NCI-H345 (cell line): ENCODE data around the gene SSTR1.
"Not testable (repeated sequence)": the region's sequence is repeated elsewhere in the genome, so short reads cannot be mapped to it uniquely, and the experiment has no call there.

Experiments
- DNase-seq: peaks from one replicate; lab custom pipeline; 2025; lab: John Stamatoyannopoulos, UW

SSTR1 gene

DNA sequence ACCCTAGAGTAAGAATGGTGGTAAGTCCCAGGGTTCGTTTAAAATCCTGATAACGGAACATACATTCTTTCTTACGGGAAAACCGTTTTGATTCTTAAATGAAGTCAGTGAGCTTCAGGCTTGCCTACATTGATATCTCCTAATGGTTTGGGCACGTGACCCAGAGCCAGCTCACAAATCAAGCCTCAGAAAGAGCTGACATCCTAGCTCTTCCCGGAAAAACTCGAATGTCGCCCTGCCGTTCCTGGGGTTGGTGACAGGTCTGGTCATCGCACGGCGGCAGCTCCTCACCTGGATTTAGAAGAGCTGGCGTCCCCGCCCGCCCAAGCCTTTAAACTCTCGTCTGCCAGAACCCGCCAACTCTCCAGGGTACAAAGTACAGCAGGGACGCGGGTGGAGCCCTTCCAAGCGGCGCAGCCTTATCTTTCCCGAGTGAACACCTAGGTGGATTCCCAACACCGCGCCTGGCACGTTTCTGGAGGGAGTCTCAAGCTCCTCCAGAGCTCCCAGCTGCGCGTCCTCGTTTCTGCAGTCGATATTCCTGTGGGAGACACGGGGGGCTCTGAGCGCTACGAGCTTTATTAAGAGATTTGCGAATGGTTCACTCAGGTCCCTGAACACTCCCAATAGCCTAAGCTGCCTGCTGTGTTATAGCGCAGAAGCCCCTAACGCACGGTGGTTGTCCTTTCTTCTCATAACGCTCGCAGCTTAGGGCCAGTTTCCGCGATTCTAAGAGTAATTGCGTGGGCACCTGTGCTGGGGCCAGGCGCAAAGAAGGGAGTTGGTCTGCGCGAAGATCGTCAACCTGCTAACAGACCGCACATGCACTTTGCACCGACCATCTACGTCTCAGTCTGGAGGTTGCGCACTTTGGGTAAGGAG, at the start of gene SSTR1:
Gene SSTR1 (plus strand): TSS at position 169 of the 882 bp plus-strand sequence. CDS start 1,486 bp downstream, outside the sequence.
- DNase-seq = no peak

GRCh38 chr14:38158468-38158867, 49.2 kb upstream of the SSTR1 start:
- DNase-seq = no peak

- no peak for DNase-seq
Observed at GRCh38 chr14:38168416-38168815, 39.3 kb upstream of the SSTR1 start.

- DNase-seq = no peak
Observed at GRCh38 chr14:38171197-38171596, 36.5 kb upstream of the SSTR1 start.

GRCh38 chr14:38174711-38175110, 33.0 kb upstream of the SSTR1 start:
- DNase-seq = no peak

GRCh38 chr14:38175658-38176057, 32.0 kb upstream of the SSTR1 start:
- no peak for DNase-seq

DNA sequence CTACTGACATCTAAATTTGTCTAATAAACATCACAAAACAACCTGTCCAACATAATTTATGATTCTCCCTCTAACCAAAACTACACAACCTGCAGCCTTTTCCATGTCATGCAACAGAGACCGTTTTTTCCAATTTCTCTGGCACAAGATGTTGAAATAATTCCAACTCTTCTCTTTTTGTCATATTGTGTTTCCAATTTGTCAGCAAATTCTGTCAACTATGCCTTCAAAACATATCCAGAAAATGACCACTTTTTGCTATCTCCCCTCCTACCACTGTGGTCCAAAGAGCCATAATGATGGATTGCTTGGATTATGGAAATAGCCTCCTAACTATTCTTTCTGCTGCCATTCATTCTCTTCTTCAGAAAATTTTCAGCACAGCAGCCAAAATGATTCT, 31.3 kb upstream of the SSTR1 start:
- no peak for DNase-seq

DNA sequence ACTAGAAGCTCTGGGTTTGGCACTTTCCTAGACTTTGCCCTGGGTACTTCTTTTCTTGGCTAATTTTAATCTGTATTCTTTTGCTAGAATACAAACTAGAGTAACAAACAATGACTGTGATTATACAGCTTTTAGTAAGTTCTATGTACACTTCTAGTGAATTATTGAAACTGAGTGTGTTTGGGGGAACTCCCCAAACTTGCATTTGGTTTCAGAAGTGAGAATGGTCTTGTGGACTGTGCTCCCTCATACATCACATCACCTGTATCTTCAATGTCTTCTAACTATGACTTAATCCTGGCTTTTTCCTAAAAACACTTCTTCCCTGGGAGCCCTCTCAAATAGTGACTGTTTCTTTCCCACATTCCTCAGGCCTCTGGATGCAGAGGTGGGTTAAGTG, 23.6 kb upstream of the SSTR1 start:
- DNase-seq = no peak

DNA sequence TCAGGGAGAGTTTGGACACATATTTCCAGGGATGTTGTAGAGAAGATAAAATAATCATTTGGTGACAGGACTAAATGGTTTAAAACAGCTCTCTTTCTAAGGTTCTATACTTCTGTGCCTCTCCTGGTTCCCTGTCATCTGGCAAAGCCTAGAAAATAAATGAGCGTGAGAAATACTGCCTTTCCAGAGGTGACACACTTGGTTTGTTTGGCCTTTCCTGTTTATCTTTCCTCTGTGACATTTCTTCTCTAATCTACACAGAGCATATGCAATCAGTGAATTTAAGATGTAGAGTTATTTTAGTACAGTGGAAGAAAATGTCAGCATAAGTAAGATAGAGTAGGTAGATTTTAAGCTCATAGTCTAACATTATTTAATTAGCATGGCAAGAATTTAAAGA, 22.0 kb upstream of the SSTR1 start:
- no peak for DNase-seq

GRCh38 chr14:38186216-38186615, 21.5 kb upstream of the SSTR1 start:
- no peak for DNase-seq

GRCh38 chr14:38187528-38187927, 20.2 kb upstream of the SSTR1 start:
- no peak for DNase-seq

DNA sequence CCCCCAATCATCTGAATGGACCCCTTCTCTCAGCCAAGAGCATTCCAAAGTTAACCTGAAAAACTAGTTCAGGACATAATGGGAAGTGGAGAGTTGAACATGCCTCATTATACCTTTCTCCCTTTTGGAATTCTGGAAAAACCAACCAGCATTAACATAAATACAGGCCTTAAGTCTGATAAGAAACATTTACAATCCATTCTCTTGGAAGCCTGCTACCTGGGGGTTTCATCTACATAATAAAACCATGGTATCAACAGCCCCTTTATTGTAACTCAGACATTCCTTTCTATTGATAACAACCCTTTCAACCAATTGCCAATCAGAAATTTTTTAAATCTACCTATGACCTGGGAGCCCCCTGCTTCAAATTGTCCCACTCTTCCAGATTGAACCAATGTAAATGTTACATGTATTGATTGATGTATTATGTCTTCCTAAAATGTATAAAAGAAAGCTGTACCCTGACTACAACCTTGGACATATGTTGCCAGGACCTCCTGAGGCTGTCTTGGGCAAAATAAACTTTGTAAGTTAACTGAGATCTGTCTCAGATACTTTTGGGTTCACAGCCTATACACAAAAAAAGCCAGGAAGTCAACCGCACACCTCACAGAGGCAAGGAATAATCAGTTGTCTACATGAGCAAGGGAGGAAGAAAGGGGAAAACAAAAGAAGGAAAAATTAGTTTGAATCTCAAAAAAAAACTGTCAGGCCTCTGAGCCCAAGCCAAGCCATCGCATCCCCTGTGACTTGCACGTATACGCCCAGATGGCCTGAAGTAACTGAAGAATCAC, 17.6 kb upstream of the SSTR1 start:
- no peak for DNase-seq

GRCh38 chr14:38190846-38191245, 16.9 kb upstream of the SSTR1 start:
- not testable (repeated sequence) for DNase-seq

- DNase-seq = not testable (repeated sequence)
Observed at GRCh38 chr14:38191491-38191890, 16.2 kb upstream of the SSTR1 start.

GRCh38 chr14:38197001-38197783, 10.5 kb upstream of the SSTR1 start:
- DNase-seq = no peak

DNA sequence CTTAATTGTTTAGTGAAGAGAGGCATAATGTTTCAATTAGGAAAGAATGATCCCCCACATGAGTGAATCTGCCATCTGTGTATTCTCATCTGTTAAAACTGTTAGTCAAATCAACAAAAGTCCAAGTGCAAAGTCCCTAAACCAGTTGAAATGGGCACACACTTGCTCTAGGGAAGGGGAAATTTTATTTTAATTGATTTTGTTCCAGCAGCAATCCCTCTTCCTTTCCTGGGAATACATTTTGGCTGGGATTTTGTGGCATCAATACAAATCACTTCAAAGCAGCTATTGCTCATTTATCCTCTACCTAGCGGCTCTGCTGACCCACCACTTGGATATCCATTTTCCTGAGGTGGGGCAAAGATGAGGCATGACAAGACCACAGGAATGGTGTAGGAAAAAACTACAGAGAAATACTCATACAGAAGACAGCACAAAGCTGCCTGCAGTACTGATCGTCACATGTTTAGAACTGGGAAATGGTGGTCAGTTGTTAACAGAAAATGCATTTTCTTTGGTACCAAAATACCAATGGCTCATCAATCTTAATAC, 9.8 kb upstream of the SSTR1 start:
- DNase-seq = no peak

- DNase-seq = no peak
Observed at GRCh38 chr14:38198425-38198824, 9.3 kb upstream of the SSTR1 start.

GRCh38 chr14:38199076-38199475, 8.6 kb upstream of the SSTR1 start:
- no peak for DNase-seq

- no peak for DNase-seq
Observed at GRCh38 chr14:38199739-38200138, 8.0 kb upstream of the SSTR1 start.

DNA sequence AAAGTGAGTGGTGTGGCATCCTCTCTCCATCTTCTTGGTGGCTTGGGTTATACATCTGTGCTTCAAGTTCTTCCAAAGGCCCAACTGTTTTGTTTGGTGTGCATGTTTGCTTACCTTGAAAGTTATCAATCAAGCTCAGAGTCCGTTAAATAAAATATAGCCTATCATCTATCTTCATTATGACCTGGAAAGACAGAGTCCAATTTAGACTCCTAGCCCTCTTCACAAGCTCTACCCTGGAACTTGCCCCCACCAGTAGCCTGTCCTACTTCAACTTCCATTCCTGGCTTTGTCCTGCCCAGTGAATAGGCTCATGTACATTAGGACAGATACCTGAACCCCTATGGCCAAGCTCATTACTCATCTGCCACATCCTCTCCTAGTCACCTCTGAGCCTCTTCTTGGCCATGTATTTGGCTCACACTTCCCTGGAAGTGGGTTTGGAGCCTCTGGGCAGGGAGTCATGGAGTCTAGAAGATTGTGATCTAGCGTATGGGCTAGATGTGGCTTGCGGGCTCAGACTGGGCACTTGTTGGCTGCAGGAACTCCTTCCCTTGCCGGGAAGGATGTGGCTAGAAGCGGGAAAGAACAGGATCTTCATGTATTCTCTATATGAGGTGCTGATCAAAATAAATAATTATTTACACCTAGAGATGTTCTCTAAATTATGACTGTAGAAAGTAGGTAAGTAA, 6.4 kb upstream of the SSTR1 start:
- DNase-seq = no peak

GRCh38 chr14:38202444-38203191, 5.1 kb upstream of the SSTR1 start:
- no peak for DNase-seq
